Suprapubic skin (tissue), 4 donors: ENCODE measurements around the gene COPS9.

ENCODE experiments used
- POLR2A ChIP-seq, 2 donors: fragments of 450-650 bp; IDR thresholded peaks; one replicate each; pipeline ENCODE4 v1.6.1; 2017; ENCODE audit warnings: antibody characterized with exemption in 2 of 2, mild to moderate bottlenecking in 2 of 2, moderate library complexity in 2 of 2
- POLR2AphosphoS5 ChIP-seq, 3 donors: sonication (generic); formaldehyde crosslinking; IDR thresholded peaks; one replicate each; pipeline ENCODE4 v1.6.1; 2017; ENCODE audit warnings: antibody characterized with exemption in 3 of 3
- TF ChIP-seq, protein P1 (sequence below), 2 donors: fragments of 200-600 bp in 1 of 2; fragments of 450-650 bp in 1 of 2; sonication (generic) in 1 of 2; IDR thresholded peaks; one replicate each; pipeline ENCODE4 v1.5.1; 2016 to 2019; ENCODE audit warnings: antibody characterized with exemption in 2 of 2, mild to moderate bottlenecking in 1 of 2, moderate library complexity in 1 of 2

GRCh38 chr2:240140511-240140910 is 4.4 kb upstream of the COPS9 start, which contains the start of gene OTOS:
- TF ChIP-seq, protein P1, sequence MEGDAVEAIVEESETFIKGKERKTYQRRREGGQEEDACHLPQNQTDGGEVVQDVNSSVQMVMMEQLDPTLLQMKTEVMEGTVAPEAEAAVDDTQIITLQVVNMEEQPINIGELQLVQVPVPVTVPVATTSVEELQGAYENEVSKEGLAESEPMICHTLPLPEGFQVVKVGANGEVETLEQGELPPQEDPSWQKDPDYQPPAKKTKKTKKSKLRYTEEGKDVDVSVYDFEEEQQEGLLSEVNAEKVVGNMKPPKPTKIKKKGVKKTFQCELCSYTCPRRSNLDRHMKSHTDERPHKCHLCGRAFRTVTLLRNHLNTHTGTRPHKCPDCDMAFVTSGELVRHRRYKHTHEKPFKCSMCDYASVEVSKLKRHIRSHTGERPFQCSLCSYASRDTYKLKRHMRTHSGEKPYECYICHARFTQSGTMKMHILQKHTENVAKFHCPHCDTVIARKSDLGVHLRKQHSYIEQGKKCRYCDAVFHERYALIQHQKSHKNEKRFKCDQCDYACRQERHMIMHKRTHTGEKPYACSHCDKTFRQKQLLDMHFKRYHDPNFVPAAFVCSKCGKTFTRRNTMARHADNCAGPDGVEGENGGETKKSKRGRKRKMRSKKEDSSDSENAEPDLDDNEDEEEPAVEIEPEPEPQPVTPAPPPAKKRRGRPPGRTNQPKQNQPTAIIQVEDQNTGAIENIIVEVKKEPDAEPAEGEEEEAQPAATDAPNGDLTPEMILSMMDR (IDR thresholded peaks at IDR 0.05), result no peak
- no peak for TF ChIP-seq POLR2A (IDR thresholded peaks at IDR 0.05)
- no peak for TF ChIP-seq POLR2AphosphoS5 (IDR thresholded peaks at IDR 0.05)
